ENCODE data around the gene MAL.

MAL gene

DNA sequence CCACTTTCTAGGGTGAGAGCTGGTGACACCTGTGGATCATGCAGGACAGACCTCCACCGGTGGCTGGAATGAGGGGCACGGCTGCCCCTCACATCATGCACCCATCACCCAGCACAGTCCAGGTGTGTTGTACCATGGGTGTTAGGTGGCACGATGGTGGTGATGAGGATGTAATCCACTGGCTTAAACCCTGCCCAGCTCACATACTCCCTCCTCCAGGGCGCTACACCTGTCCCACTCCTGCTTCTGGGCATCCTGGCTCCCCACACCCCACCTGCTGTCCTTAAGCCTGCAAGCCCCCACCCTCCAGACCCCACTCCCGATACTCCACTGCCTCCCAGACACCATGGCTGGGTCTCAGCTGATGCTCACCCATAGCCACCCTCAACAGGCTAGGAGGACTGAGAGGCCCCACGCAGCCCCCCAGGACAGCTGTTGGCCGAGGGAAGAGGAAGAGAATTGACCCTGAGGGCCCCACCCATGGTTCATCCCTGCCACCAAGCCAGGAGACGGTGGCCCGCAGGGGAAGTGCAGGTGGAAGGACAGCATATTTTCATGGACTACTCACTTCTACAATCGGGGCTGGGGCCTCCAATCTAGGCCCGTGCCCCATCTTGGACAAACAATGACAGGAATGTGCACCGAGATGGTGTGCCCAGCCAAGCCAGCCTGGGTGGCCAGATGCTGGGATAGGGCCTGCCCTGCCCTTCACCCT is 34.3 kb downstream of the MAL start:
- no peak overlapping the region for H3K27ac ChIP-seq
- no peaks in the 10 kb centered on the region for H3K27me3 ChIP-seq (replicated peaks)
- TF ChIP-seq, protein P1, sequence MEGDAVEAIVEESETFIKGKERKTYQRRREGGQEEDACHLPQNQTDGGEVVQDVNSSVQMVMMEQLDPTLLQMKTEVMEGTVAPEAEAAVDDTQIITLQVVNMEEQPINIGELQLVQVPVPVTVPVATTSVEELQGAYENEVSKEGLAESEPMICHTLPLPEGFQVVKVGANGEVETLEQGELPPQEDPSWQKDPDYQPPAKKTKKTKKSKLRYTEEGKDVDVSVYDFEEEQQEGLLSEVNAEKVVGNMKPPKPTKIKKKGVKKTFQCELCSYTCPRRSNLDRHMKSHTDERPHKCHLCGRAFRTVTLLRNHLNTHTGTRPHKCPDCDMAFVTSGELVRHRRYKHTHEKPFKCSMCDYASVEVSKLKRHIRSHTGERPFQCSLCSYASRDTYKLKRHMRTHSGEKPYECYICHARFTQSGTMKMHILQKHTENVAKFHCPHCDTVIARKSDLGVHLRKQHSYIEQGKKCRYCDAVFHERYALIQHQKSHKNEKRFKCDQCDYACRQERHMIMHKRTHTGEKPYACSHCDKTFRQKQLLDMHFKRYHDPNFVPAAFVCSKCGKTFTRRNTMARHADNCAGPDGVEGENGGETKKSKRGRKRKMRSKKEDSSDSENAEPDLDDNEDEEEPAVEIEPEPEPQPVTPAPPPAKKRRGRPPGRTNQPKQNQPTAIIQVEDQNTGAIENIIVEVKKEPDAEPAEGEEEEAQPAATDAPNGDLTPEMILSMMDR (IDR thresholded peaks at IDR 0.05; ENCODE audit: low read depth, low read length, missing control alignments): no peak
- DNase-seq: no peak
- in situ Hi-C loops (cut with HindIII; ENCODE audit: low pct_ligation_motif_present, low sequenced_read_pairs): no loop called here
- no peak overlapping the region for H3K4me3 ChIP-seq (ENCODE audit: low read depth, low read length)
- no peaks in the 10 kb centered on the region for H3K36me3 ChIP-seq (replicated peaks)

DNA sequence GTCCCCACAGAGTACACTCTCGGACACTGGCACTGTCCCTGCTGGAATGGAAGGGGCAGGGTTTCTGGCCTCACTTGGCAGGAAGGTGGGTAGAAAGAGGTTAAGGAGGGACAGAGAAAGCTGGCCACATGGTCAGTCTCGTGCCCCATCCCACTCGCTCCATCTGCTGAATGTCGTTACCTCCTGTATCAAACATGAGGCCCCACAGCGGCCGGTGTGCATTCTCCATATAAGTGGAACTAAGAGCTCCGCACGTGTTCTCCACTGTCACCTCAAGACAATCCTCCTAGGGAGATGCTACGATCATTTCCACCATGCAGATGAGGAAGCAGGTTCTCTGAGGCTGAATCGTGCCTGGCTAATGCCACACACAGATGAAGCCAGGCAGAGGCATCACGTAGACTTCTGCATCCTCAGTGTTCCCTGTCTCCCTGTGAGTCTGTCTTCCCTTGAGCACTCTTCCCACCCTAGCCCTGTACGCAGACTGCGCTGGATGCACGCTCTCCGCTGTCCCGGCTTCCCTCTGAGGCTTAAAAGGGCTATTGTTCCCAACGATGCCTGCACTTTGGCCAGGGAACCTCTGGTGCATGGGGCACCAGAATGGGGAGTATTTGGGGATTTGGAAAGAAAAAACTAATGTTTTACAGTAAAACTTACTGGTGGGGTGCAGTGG is 35.1 kb downstream of the MAL start:
- Histone ChIP-seq H3K27me3 (replicated peaks) (no peaks in the 10 kb centered on the region), H3K36me3 (replicated peaks) (no peaks in the 10 kb centered on the region), H3K4me3 (ENCODE audit: low read depth, low read length) (no peak overlapping the region), H3K27ac (no peak overlapping the region)
- in situ Hi-C loops (cut with HindIII; ENCODE audit: low pct_ligation_motif_present, low sequenced_read_pairs): no loop called here
- TF ChIP-seq, protein P1 (IDR thresholded peaks at IDR 0.05; ENCODE audit: low read depth, low read length, missing control alignments): no peak
- no peak for DNase-seq

DNA sequence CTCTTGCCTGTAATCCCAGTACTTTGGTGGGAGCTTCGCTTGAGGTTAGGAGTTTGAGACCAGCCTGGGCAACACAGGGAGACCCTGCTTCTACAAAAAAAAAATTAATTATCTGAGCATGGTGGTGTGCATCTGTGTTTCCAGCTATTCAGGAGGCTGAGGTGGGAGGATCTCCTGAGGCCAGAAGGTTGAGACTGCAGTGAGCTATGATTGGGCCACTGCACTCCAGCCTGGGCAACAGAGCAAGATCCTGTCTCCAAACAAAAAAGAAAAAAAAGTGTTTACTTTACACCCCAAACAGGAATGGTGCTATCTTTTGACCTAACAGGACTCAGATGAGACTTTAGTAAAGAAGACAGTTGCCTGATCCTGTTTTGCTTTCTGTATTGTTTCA is 35.6 kb downstream of the MAL start:
- DNase-seq: no peak
- in situ Hi-C loops (cut with HindIII; ENCODE audit: low pct_ligation_motif_present, low sequenced_read_pairs): no loop called here
- no peaks in the 10 kb centered on the region for H3K27me3 ChIP-seq (replicated peaks)
- no peak overlapping the region for H3K27ac ChIP-seq
- TF ChIP-seq, protein P1 (IDR thresholded peaks at IDR 0.05; ENCODE audit: low read depth, low read length, missing control alignments): no peak
- H3K4me3 ChIP-seq (ENCODE audit: low read depth, low read length): no peak overlapping the region
- H3K36me3 ChIP-seq (replicated peaks): no peaks in the 10 kb centered on the region

DNA sequence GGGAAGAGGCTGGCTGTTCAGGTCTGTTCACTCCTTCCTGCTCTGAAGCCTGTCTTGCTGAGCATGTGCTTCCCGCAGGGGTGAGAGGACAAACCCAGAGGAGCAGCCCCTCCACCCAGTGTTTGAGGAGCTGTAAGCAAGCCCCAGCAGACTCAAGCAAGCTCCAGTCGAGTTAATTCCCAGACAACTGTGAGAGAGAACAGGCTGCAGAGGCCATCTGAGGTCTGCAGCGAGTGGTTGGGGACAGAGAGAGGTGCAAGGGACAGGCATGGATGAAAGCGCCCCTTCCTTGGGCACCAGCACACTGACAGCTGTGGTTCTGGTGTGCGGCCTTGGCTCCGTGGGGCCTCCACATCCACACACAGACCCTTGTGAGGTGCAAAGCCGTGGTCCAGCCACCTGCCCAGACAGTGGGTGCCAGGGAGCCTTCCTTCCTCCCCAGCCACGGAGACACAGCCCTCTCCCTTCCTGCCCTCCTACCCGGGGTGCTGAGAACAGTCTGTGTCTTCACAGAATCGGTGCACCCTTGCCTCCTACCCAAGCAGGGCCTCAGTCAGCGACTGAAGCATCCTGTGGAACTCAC is 36.2 kb downstream of the MAL start:
- in situ Hi-C loops (cut with HindIII; ENCODE audit: low pct_ligation_motif_present, low sequenced_read_pairs): no loop called here
- TF ChIP-seq, protein P1 (IDR thresholded peaks at IDR 0.05; ENCODE audit: low read depth, low read length, missing control alignments): no peak
- Histone ChIP-seq H3K36me3 (replicated peaks) (no peaks in the 10 kb centered on the region), H3K27ac (no peak overlapping the region), H3K27me3 (replicated peaks) (no peaks in the 10 kb centered on the region), H3K4me3 (ENCODE audit: low read depth, low read length) (no peak overlapping the region)
- no peak for DNase-seq

DNA sequence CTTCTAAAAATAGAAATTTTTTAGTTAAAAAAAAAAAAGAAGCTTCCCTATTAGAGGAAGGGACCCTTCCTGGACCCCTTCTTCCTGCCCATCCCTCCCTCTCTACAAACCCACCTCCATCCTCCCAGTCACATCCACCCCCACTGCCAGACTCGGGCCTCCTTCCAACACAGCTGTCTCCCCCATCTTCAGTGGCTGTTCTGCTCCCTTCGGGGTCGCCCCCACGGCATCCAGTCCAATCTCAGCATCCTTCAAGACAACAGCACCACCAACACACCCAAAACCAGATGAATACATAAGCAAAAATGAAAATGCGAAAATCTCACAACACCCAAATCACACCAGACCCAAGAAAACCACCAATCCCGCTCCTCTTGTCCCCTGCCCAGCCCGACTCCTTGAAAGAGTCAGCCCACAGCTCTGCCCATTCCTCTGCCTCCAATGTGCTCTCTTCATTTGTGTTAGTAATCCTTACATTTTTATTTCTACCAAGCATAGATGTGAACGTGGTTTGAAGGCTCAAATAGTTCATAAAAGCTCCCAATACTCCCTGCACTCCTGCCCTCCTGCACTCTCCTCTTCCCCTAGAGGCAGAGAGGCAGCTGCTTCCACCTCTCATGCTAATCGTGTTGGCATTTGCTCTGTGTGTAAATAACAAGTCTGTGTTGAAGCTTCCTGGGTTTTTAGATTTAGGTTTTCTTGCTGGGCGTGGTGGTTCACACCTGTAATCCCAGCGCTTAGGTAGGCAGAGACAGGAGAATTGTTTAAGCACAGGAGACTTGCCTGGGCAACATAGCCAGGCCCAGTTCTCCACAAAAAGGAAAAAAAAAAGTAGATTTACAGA is 37.0 kb downstream of the MAL start:
- no peak overlapping the region for H3K27ac ChIP-seq
- DNase-seq: no peak
- H3K4me3 ChIP-seq (ENCODE audit: low read depth, low read length): no peak overlapping the region
- TF ChIP-seq, protein P1 (IDR thresholded peaks at IDR 0.05; ENCODE audit: low read depth, low read length, missing control alignments): no peak
- H3K27me3 ChIP-seq (replicated peaks): no peaks in the 10 kb centered on the region
- in situ Hi-C loops (cut with HindIII; ENCODE audit: low pct_ligation_motif_present, low sequenced_read_pairs): no loop called here
- no peaks in the 10 kb centered on the region for H3K36me3 ChIP-seq (replicated peaks)
